K562 (cell line): Measurements from ENCODE around the gene ZBTB20. TPM values are rescaled to one million over a fixed set of nuclear protein-coding genes. Genes with fewer than 3 reads are reported as not detected.

Experiments used
- MGA ChIP-seq: fragments of 450-650 bp; IDR thresholded peaks from 2 replicates; pipeline ENCODE4 v1.6.1; 2016; ENCODE audit warnings: mild to moderate bottlenecking, moderate library complexity
- polyA plus RNA-seq, 8 experiments: library from polyadenylated mRNA; depleted of rRNA in 4 of 8; stranded (reverse) in 5 of 8; unstranded in 3 of 8; fragments of >200 nt; fragmentation: Nextera tagmentation in 2 of 8; fragmentation: Illumina TruSeq in 1 of 8; extraction: Ambion mirVana in 2 of 8; extraction: Trizol in 1 of 8; gene quantifications; 2 replicates each; pipeline versions ENCODE4 v1.2.1 to v1.2.3, GENCODE V29; 2011 to 2014; ENCODE audit warnings: inconsistent platforms in 1 of 8, missing spikeins in 1 of 8
- total RNA-seq, 7 experiments: library from RNA; depleted of rRNA in 6 of 7; stranded (reverse); fragments of >200 nt in 6 of 7; fragmentation: Illumina TruSeq in 2 of 7; extraction: Trizol in 2 of 7; gene quantifications; 2 replicates each; pipeline versions ENCODE4 v1.2.1 to v1.2.3, GENCODE V29; 2011 to 2021; ENCODE audit warnings: low replicate concordance in 1 of 7

ZBTB20 gene
- total and polyA plus RNA-seq, 9 of the 15 experiments (the other 6 are each of a cell fraction or from before 2014, with no cell fraction given) = 0.17 to 1.7 (median 0.45) TPM

- TF ChIP-seq MGA = no peak
These were observed 527.3 kb downstream of the ZBTB20 start (continued) for GRCh38 chr3:114619771-114620170.
